Measurements from ENCODE around the gene B9D1. TPM values are rescaled to one million over a fixed set of nuclear protein-coding genes. Genes with fewer than 3 reads are reported as not detected.

The B9D1 gene
- total and polyA plus RNA-seq, 2 of the 13 experiments (the other 11 are each of a cell fraction or from before 2014, with no cell fraction given), result 27.7 to 31.1 TPM

DNA sequence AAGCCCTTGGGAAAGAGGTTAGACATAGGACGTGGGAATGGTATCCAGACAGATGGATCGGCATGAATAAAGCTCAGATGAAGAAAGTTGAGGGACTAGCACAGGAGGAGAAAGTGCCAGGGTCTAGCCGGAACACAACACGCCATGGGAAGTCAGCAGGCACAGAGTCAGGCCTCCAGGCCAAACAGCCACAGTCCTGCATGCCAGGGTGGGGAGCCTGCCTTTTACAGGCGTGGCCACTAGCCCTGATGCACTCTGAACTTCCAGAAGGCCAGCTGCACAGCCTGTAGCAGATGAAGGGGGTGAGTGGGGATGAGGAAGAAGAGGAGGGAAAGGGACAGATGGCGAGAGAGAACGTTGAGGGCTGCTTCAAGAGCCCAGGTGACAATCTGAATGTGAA, 5.2 kb downstream of the B9D1 start:
- Histone ChIP-seq H3K36me3 (replicated peaks in 1 of 2; ENCODE audit: control insufficient read depth in 1 of 2, insufficient read depth in 2 of 2, low read length in 2 of 2) (peaks cover 8 to 16% of the 10 kb centered on the region in 2 experiments; a peak in 4 of 5 replicates), H3K79me2 (ENCODE audit: insufficient read depth, low read length) (peaks cover 7% of the 10 kb centered on the region), H3K4me3 (replicated peaks in 1 of 3; ENCODE audit: insufficient read depth in 1 of 3, low read depth in 2 of 3, low read length in 3 of 3) (no peak overlapping the region), H3K27ac (ENCODE audit: extremely low read length, insufficient read depth, low read length) (no peak overlapping the region), H3K9ac (ENCODE audit: insufficient read depth, low read depth, low read length) (no peak overlapping the region), H3K4me1 (ENCODE audit: insufficient read depth, low read length) (peaks cover 11% of the 10 kb centered on the region), H4K20me1 (ENCODE audit: insufficient read depth, low read length) (no peaks in the 10 kb centered on the region), H3K9me3 (ENCODE audit: low read length) (no peaks in the 10 kb centered on the region), H2AFZ (ENCODE audit: low read length) (no peak overlapping the region), H3K4me2 (ENCODE audit: low read depth, low read length) (no peak overlapping the region), H3K27me3 (ENCODE audit: control insufficient read depth in 1 of 2, insufficient read depth in 2 of 2, low read length in 2 of 2) (no peaks in the 10 kb centered on the region)
- no TSS peak for BruUV-seq (replicated peaks)
- intact Hi-C loops (cut with micrococcal nuclease; ENCODE audit: unreplicated experiment) (no loop called here), in situ Hi-C loops (cut with HindIII; ENCODE audit: extremely low pct_ligation_motif_present, low pct_unique_long_range_greater_than_20kb) (no loop called here)
- CTCF ChIA-PET (ENCODE audit: low intra/inter-chr PET ratio, low total read pairs), result no interaction called here
- 95% methylated on average over 7 of the region's 7 CpGs for WGBS (ENCODE audit: low lambda C conversion rate)
- POLR2A ChIA-PET, result interaction anchor here (4.3 kb wide), 1 partner anchor 19 kb away, joined by 12 read pairs; no protein-coding TSS in a partner anchor
- ATAC-seq (no peak), DNase-seq (ENCODE audit: low spot score) (no peak), FAIRE-seq (no peak)
- TF ChIP-seq ZBTB7B (CRISPR knock-in tag; IDR thresholded peaks at IDR 0.05) (no peak), EED (CRISPR knock-in tag; IDR thresholded peaks at IDR 0.05) (no peak), KDM6A (CRISPR knock-in tag; IDR thresholded peaks at IDR 0.05; ENCODE audit: low read depth) (no peak), RARG (CRISPR knock-in tag; IDR thresholded peaks at IDR 0.05; ENCODE audit: low read depth) (no peak), ZNF792 (CRISPR knock-in tag; IDR thresholded peaks at IDR 0.05) (no peak), ZFX (CRISPR knock-in tag; IDR thresholded peaks at IDR 0.05; ENCODE audit: low read depth) (no peak), SNAPC4 (CRISPR knock-in tag; IDR thresholded peaks at IDR 0.05) (no peak), ZBTB38 (CRISPR knock-in tag; IDR thresholded peaks at IDR 0.05) (no peak), TARDBP (CRISPR knock-in tag; IDR thresholded peaks at IDR 0.05) (no peak), ONECUT2 (CRISPR knock-in tag; IDR thresholded peaks at IDR 0.05) (no peak), ZNF121 (CRISPR knock-in tag; IDR thresholded peaks at IDR 0.05) (no peak), ZNF569 (CRISPR knock-in tag; IDR thresholded peaks at IDR 0.05; ENCODE audit: borderline replicate concordance) (no peak)
